Measurements from ENCODE around the gene RNF34.

Gene RNF34

GRCh38 chr12:121439715-121440114 lies 39.8 kb downstream of the RNF34 start:
- no peak for DNase-seq (ENCODE audit: low spot score)

GRCh38 chr12:121440768-121441167 lies 40.9 kb downstream of the RNF34 start:
- DNase-seq (ENCODE audit: low spot score) = no peak

GRCh38 chr12:121441555-121441954 lies 41.6 kb downstream of the RNF34 start:
- DNase-seq (ENCODE audit: low spot score) = no peak

GRCh38 chr12:121442028-121442948 lies 42.4 kb downstream of the RNF34 start:
- DNase-seq (ENCODE audit: low spot score) = no peak

- peak; percentile 98 for DNase-seq (ENCODE audit: low spot score)
Measured at GRCh38 chr12:121443193-121443870, 43.4 kb downstream of the RNF34 start.

- no peak for DNase-seq (ENCODE audit: low spot score)
Measured at GRCh38 chr12:121443911-121444841, 44.3 kb downstream of the RNF34 start.

GRCh38 chr12:121444842-121445202 lies 44.9 kb downstream of the RNF34 start:
- DNase-seq (ENCODE audit: low spot score) = no peak

- no peak for DNase-seq (ENCODE audit: low spot score)
Measured at GRCh38 chr12:121446750-121447149, 46.8 kb downstream of the RNF34 start.

GRCh38 chr12:121448771-121449315 lies 48.9 kb downstream of the RNF34 start:
- no peak for DNase-seq (ENCODE audit: low spot score)

GRCh38 chr12:121451961-121452339 lies 52.0 kb downstream of the RNF34 start:
- DNase-seq (ENCODE audit: low spot score) = no peak

- no peak for DNase-seq (ENCODE audit: low spot score)
Measured at GRCh38 chr12:121452340-121452984, 52.5 kb downstream of the RNF34 start.

- DNase-seq (ENCODE audit: low spot score) = no peak
Measured at GRCh38 chr12:121452985-121453360, 53.1 kb downstream of the RNF34 start.

- DNase-seq (ENCODE audit: low spot score) = no peak
Measured at GRCh38 chr12:121453629-121454028, 53.7 kb downstream of the RNF34 start.

GRCh38 chr12:121454921-121455320 lies 55.0 kb downstream of the RNF34 start:
- DNase-seq (ENCODE audit: low spot score) = no peak

GRCh38 chr12:121455766-121456420 lies 56.0 kb downstream of the RNF34 start:
- DNase-seq (ENCODE audit: low spot score) = no peak

- DNase-seq (ENCODE audit: low spot score) = no peak
Measured at GRCh38 chr12:121456551-121456950, 56.6 kb downstream of the RNF34 start.

- DNase-seq (ENCODE audit: low spot score) = no peak
Measured at GRCh38 chr12:121461048-121461447, 61.1 kb downstream of the RNF34 start.

- no peak for DNase-seq (ENCODE audit: low spot score)
Measured at GRCh38 chr12:121464331-121464730, 64.4 kb downstream of the RNF34 start.

- DNase-seq (ENCODE audit: low spot score) = no peak
Measured at GRCh38 chr12:121465921-121466793, 66.2 kb downstream of the RNF34 start.

All from iPS-NIHi11 (cell line).